Cardiac atrium fibroblast (primary cell): ENCODE measurements around the gene CHAF1B. TPM values are rescaled to one million over a fixed set of nuclear protein-coding genes. Genes with fewer than 3 reads are reported as not detected.

ENCODE experiments used
- total RNA-seq: library from RNA; depleted of rRNA; stranded (reverse); fragments of >200 nt; gene quantifications from 2 replicates; pipeline ENCODE4 v1.2.3, GENCODE V29; 2015

The CHAF1B gene
- 2.9 and 3.6 TPM in 2 replicates for total RNA-seq

GRCh38 chr21:36385233-36386030 is at the start of gene CHAF1B:
Gene CHAF1B, plus strand, starts transcription at chr21:36385392. Its CDS starts 745 bp downstream, at chr21:36386137.

Other genes with a start within 250 kb of the CHAF1B start
- 2.0 and 2.4 TPM in 2 replicates for gene DOP1B, start 228.6 kb upstream of the CHAF1B start, total RNA-seq
- gene MORC3, start 65.2 kb upstream of the CHAF1B start, total RNA-seq, result 10.8 and 13.9 TPM in 2 replicates
- not detected in 2 replicates for gene CLDN14, start 94.7 kb downstream of the CHAF1B start, total RNA-seq